ENCODE data around the gene TERB1. TPM values are rescaled to one million over a fixed set of nuclear protein-coding genes. Genes with fewer than 3 reads are reported as not detected.

TERB1 gene
- total and polyA plus RNA-seq, 2 of the 13 experiments (the other 11 are each of a cell fraction or from before 2014, with no cell fraction given) = not detected

- Histone ChIP-seq H3K9me3 (ENCODE audit: low read length) (no peaks in the 10 kb centered on the region), H3K4me1 (ENCODE audit: insufficient read depth, low read length) (peaks cover 15% of the 10 kb centered on the region; the same call in 1 of the 2 replicates), H3K4me2 (ENCODE audit: low read depth, low read length) (no peak overlapping the region), H4K20me1 (ENCODE audit: insufficient read depth, low read length) (no peaks in the 10 kb centered on the region), H3K27me3 (ENCODE audit: control insufficient read depth in 1 of 2, insufficient read depth in 2 of 2, low read length in 2 of 2) (peaks cover 7 to 81% of the 10 kb centered on the region in 2 experiments; a peak in 4 of 5 replicates), H3K27ac (ENCODE audit: extremely low read length, insufficient read depth, low read length) (no peak overlapping the region), H3K9ac (ENCODE audit: insufficient read depth, low read depth, low read length) (no peak overlapping the region), H3K36me3 (replicated peaks in 1 of 2; ENCODE audit: control insufficient read depth in 1 of 2, insufficient read depth in 2 of 2, low read length in 2 of 2) (no peaks in the 10 kb centered on the region), H3K4me3 (replicated peaks in 1 of 3; ENCODE audit: insufficient read depth in 1 of 3, low read depth in 2 of 3, low read length in 3 of 3) (no peak overlapping the region), H2AFZ (ENCODE audit: low read length) (no peak overlapping the region), H3K79me2 (ENCODE audit: insufficient read depth, low read length) (no peaks in the 10 kb centered on the region)
- DNase-seq (ENCODE audit: low spot score) (no peak), FAIRE-seq (no peak), ATAC-seq (no peak)
- in situ Hi-C loops (cut with HindIII; ENCODE audit: extremely low pct_ligation_motif_present, low pct_unique_long_range_greater_than_20kb) (no loop called here), intact Hi-C loops (cut with micrococcal nuclease; ENCODE audit: unreplicated experiment) (loop anchor here (10.0 kb wide), 1 partner anchor 91 kb away; the partner anchor contains the start of gene DYNC1LI2)
- WGBS (ENCODE audit: low lambda C conversion rate) = 20% methylated on average over 9 of the region's 9 CpGs
- CTCF ChIA-PET (ENCODE audit: low intra/inter-chr PET ratio, low total read pairs) = no interaction called here
- POLR2A ChIA-PET = interaction anchor here (1.4 to 1.7 kb wide), 2 partner anchors 15 to 22 kb away, joined by 3 to 7 read pairs; partner anchors contain the start of gene NAE1
- no TSS peak for BruUV-seq (replicated peaks)
- TF ChIP-seq ZNF18 (CRISPR knock-in tag; IDR thresholded peaks at IDR 0.05; ENCODE audit: insufficient replicate concordance) (no peak), KDM2A (CRISPR knock-in tag; IDR thresholded peaks at IDR 0.05; ENCODE audit: borderline replicate concordance, low read depth) (no peak), ZC3H4 (CRISPR knock-in tag; IDR thresholded peaks at IDR 0.05; ENCODE audit: borderline replicate concordance) (no peak), POLR2AphosphoS5 (IDR thresholded peaks at IDR 0.05; ENCODE audit: low read depth, low read length) (no peak), JUND (CRISPR knock-in tag; IDR thresholded peaks at IDR 0.05) (no peak), ZNF782 (CRISPR knock-in tag; IDR thresholded peaks at IDR 0.05; ENCODE audit: borderline replicate concordance) (no peak), ZNF180 (CRISPR knock-in tag; IDR thresholded peaks at IDR 0.05; ENCODE audit: borderline replicate concordance, low read depth) (no peak), CHCHD3 (CRISPR knock-in tag; IDR thresholded peaks at IDR 0.05) (no peak), ZNF367 (CRISPR knock-in tag; IDR thresholded peaks at IDR 0.05; ENCODE audit: borderline replicate concordance) (no peak), ZNF737 (CRISPR knock-in tag; IDR thresholded peaks at IDR 0.05; ENCODE audit: borderline replicate concordance) (no peak), ZEB1 (IDR thresholded peaks at IDR 0.05; ENCODE audit: insufficient replicate concordance, low read depth) (no peak), HNF4G (IDR thresholded peaks at IDR 0.05; ENCODE audit: borderline replicate concordance, low read depth, low read length) (no peak), HNF4G (CRISPR knock-in tag; IDR thresholded peaks at IDR 0.05; ENCODE audit: borderline replicate concordance, low read depth) (no peak), ZNF850 (CRISPR knock-in tag; conservative IDR thresholded peaks at IDR 0.05) (no peak), YEATS4 (CRISPR knock-in tag; IDR thresholded peaks at IDR 0.05; ENCODE audit: borderline replicate concordance) (no peak), NR2F6 (IDR thresholded peaks at IDR 0.05) (no peak), NR2F6 (CRISPR knock-in tag; IDR thresholded peaks at IDR 0.05) (no peak), ZNF878 (CRISPR knock-in tag; IDR thresholded peaks at IDR 0.05) (no peak), RFX3 (CRISPR knock-in tag; IDR thresholded peaks at IDR 0.05) (no peak)
- TF ChIP-seq, protein P1, sequence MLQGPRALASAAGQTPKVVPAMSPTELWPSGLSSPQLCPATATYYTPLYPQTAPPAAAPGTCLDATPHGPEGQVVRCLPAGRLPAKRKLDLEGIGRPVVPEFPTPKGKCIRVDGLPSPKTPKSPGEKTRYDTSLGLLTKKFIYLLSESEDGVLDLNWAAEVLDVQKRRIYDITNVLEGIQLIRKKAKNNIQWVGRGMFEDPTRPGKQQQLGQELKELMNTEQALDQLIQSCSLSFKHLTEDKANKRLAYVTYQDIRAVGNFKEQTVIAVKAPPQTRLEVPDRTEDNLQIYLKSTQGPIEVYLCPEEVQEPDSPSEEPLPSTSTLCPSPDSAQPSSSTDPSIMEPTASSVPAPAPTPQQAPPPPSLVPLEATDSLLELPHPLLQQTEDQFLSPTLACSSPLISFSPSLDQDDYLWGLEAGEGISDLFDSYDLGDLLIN (CRISPR knock-in tag; IDR thresholded peaks at IDR 0.05; ENCODE audit: borderline replicate concordance) = no peak
These were observed 44.4 kb upstream of the TERB1 start for GRCh38 chr16:66845791-66846221.
